ENCODE measurements around the gene LRP2. TPM values are rescaled to one million over a fixed set of nuclear protein-coding genes. Genes with fewer than 3 reads are reported as not detected.

LRP2 gene
- polyA plus RNA-seq, 3 donors = 151 to 221 (median 180) TPM

DNA sequence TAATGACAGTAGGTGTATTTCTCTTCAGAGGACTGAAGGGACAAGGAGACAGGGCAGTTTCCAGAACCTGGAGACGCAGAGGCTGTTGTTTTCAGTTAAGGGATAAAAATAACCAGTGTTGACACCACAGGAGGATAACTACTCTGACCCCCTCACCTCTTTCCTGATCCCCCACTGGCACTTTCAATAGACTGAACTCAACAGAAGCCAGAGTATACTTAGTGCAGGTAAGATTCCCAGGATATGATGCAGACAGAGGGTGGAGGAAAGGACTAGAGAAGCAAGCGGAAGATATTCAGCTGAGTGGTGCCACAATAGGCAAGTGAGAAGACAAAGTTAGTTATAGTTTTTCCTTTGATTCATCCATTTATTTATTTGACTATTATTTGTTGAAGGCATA lies 273.2 kb downstream of the LRP2 start:
- no peak for DNase-seq (ENCODE audit: extremely low read depth in 1 of 11, low read depth in 9 of 11, low spot score in 4 of 11)

DNA sequence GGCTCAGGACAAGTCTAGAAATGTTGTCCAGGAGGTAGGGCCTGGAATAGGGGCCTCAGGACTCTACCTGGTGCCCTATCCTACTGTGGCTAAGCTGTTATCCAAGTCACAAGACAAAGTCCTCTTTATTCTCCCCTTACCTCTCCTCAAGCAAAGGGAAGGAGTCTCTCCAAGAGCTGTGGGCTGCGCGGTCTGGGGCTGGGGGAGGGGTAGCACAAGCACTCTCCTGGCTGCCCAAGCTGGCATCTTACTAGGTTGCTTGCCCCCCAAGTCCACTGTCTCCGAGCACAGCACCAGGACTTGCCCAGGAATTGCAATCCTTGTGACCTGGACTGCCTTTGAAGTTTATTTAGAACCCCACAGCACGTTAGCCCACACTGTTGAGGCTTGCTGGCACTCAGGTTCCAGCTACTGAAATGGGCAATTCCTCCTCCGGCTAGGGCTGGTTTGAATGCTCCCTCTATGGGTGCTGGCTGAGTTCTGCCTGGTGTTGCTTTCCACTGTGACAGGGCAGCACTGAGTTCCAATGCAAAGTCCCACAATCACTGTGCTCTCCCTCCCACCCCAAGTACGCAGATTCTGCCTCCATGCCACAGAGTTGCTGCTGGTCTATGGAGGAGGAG lies 274.5 kb downstream of the LRP2 start:
- no peak for DNase-seq (ENCODE audit: extremely low read depth in 1 of 11, low read depth in 9 of 11, low spot score in 4 of 11)

- no peak for DNase-seq (ENCODE audit: extremely low read depth in 1 of 11, low read depth in 9 of 11, low spot score in 4 of 11)
Measured at GRCh38 chr2:169086893-169087467, 275.4 kb downstream of the LRP2 start.

DNA sequence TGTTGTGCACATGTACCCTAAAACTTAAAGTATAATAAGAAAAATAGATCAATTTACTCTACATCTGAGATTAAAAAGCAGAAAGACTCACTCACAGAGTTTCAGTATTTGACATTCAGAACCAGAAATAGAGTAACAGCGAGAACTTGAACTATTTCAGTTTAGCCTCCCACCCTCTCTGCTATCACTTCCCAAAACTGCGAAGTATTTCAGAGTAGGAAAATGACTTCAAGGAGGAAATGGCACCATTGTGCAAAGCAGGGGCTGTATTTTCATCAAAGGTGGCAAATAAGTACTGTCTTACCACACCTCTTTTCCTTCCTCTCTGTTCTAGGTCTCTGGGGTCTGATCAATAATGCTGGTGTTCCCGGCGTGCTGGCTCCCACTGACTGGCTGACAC lies 279.3 kb downstream of the LRP2 start:
- DNase-seq (ENCODE audit: extremely low read depth in 1 of 11, low read depth in 9 of 11, low spot score in 4 of 11) = no peak

DNA sequence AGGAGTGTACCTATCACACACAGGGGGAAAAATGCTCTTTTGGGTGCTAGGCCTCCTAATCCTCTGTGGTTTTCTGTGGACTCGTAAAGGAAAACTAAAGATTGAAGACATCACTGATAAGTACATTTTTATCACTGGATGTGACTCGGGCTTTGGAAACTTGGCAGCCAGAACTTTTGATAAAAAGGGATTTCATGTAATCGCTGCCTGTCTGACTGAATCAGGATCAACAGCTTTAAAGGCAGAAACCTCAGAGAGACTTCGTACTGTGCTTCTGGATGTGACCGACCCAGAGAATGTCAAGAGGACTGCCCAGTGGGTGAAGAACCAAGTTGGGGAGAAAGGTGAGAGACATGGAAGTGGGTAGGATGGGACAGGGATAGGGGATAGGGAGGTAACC lies 280.8 kb downstream of the LRP2 start:
- DNase-seq (ENCODE audit: extremely low read depth in 1 of 11, low read depth in 9 of 11, low spot score in 4 of 11) = no peak

- DNase-seq (ENCODE audit: extremely low read depth in 1 of 11, low read depth in 9 of 11, low spot score in 4 of 11) = no peak
Measured at GRCh38 chr2:169080250-169081069, 281.9 kb downstream of the LRP2 start.

- no peak for DNase-seq (ENCODE audit: extremely low read depth in 1 of 11, low read depth in 9 of 11, low spot score in 4 of 11)
Measured at GRCh38 chr2:169077674-169078240, 284.6 kb downstream of the LRP2 start.

Other genes with a start within 250 kb of the LRP2 start
- gene BBS5, start 117.0 kb upstream of the LRP2 start, polyA plus RNA-seq (ENCODE audit: insufficient read length in 3 of 3) = 10 to 100 TPM in 2 of 3 donors, 1 to 10 TPM in 1; 9.1 to 20.3 (median 12.4) TPM
- gene KLHL41, start 147.2 kb upstream of the LRP2 start, polyA plus RNA-seq (ENCODE audit: insufficient read length in 3 of 3) = 1 to 10 TPM; 1.2 to 2.1 (median 1.5) TPM
- 10 to 100 TPM; 30.0 to 40.6 (median 33.3) TPM for gene FASTKD1, start 211.3 kb upstream of the LRP2 start, polyA plus RNA-seq (ENCODE audit: insufficient read length in 3 of 3)
- 100 to 1,000 TPM in 1 of 3 donors, 10 to 100 TPM in 2; 92.7 to 113 (median 96.7) TPM for gene PPIG, start 221.8 kb upstream of the LRP2 start, polyA plus RNA-seq (ENCODE audit: insufficient read length in 3 of 3)